ENCODE data around the gene ISLR. TPM values are rescaled to one million over a fixed set of nuclear protein-coding genes. Genes with fewer than 3 reads are reported as not detected.

ISLR gene
- total and polyA plus RNA-seq, 2 experiments from 2014 or later, result 27.8 to 36.4 TPM

GRCh38 chr15:74194572-74195559 lies 21.4 kb downstream of the ISLR start:
- no peak overlapping the region for H3K27ac ChIP-seq
- H2AFZ ChIP-seq, result no peak overlapping the region
- no peak overlapping the region for H3K4me3 ChIP-seq
- H3K4me1 ChIP-seq (ENCODE audit: insufficient read depth), result peaks cover 14% of the 10 kb centered on the region
- no peak for DNase-seq (ENCODE audit: low spot score)
- no peak for TF ChIP-seq EZH2phosphoT487 (IDR thresholded peaks at IDR 0.05; ENCODE audit: low read depth, severe bottlenecking, unreplicated experiment)
- TF ChIP-seq CTCF (IDR thresholded peaks at IDR 0.05; ENCODE audit: poor library complexity), result no peak
- TF ChIP-seq EZH2 (IDR thresholded peaks at IDR 0.05; ENCODE audit: borderline replicate concordance), result no peak
- no peaks in the 10 kb centered on the region for H3K9me2 ChIP-seq (replicated peaks; ENCODE audit: insufficient read depth)
- H3K27me3 ChIP-seq, result no peaks in the 10 kb centered on the region
- H3K36me3 ChIP-seq (replicated peaks; ENCODE audit: insufficient read depth, low read depth), result no peaks in the 10 kb centered on the region
- peaks cover 16% of the 10 kb centered on the region for H3K79me2 ChIP-seq
- WGBS (ENCODE audit: low lambda C conversion rate, missing lambda C conversion rate), result over 99% methylated on average over 13 of the region's 13 CpGs
- H4K20me1 ChIP-seq (ENCODE audit: insufficient read depth, poor library complexity, severe bottlenecking), result no peaks in the 10 kb centered on the region
- no peak overlapping the region for H3K4me2 ChIP-seq
- no peaks in the 10 kb centered on the region for H3K9me3 ChIP-seq (ENCODE audit: low read depth)

GRCh38 chr15:74196175-74196574 lies 22.7 kb downstream of the ISLR start:
- Histone ChIP-seq H3K36me3 (replicated peaks; ENCODE audit: insufficient read depth, low read depth) (no peaks in the 10 kb centered on the region), H3K4me3 (no peak overlapping the region), H4K20me1 (ENCODE audit: insufficient read depth, poor library complexity, severe bottlenecking) (no peaks in the 10 kb centered on the region), H3K27ac (no peak overlapping the region), H3K27me3 (no peaks in the 10 kb centered on the region), H3K9me3 (ENCODE audit: low read depth) (no peaks in the 10 kb centered on the region), H3K4me1 (ENCODE audit: insufficient read depth) (peaks cover 27% of the 10 kb centered on the region), H3K9me2 (replicated peaks; ENCODE audit: insufficient read depth) (no peaks in the 10 kb centered on the region), H2AFZ (no peak overlapping the region), H3K4me2 (peak overlapping the region; percentile 49), H3K79me2 (peaks cover 19% of the 10 kb centered on the region)
- no peak for TF ChIP-seq CTCF (IDR thresholded peaks at IDR 0.05; ENCODE audit: poor library complexity)
- peak; percentile 88 for DNase-seq (ENCODE audit: low spot score)
- 49% methylated on average over 7 of the region's 7 CpGs for WGBS (ENCODE audit: low lambda C conversion rate, missing lambda C conversion rate)

GRCh38 chr15:74197176-74197965 lies 23.9 kb downstream of the ISLR start:
- WGBS (ENCODE audit: low lambda C conversion rate, missing lambda C conversion rate), result 94% methylated on average over 9 of the region's 9 CpGs
- no peak overlapping the region for H2AFZ ChIP-seq
- H3K4me2 ChIP-seq, result no peak overlapping the region
- H3K9me2 ChIP-seq (replicated peaks; ENCODE audit: insufficient read depth), result no peaks in the 10 kb centered on the region
- H3K27ac ChIP-seq, result no peak overlapping the region
- peaks cover 27% of the 10 kb centered on the region for H3K79me2 ChIP-seq
- TF ChIP-seq EZH2 (IDR thresholded peaks at IDR 0.05; ENCODE audit: borderline replicate concordance), result no peak
- TF ChIP-seq CTCF (IDR thresholded peaks at IDR 0.05; ENCODE audit: poor library complexity), result no peak
- no peak for TF ChIP-seq EZH2phosphoT487 (IDR thresholded peaks at IDR 0.05; ENCODE audit: low read depth, severe bottlenecking, unreplicated experiment)
- peaks cover 39% of the 10 kb centered on the region for H3K4me1 ChIP-seq (ENCODE audit: insufficient read depth)
- no peaks in the 10 kb centered on the region for H4K20me1 ChIP-seq (ENCODE audit: insufficient read depth, poor library complexity, severe bottlenecking)
- H3K36me3 ChIP-seq (replicated peaks; ENCODE audit: insufficient read depth, low read depth), result no peaks in the 10 kb centered on the region
- H3K9me3 ChIP-seq (ENCODE audit: low read depth), result no peaks in the 10 kb centered on the region
- no peak overlapping the region for H3K4me3 ChIP-seq
- no peaks in the 10 kb centered on the region for H3K27me3 ChIP-seq
- DNase-seq (ENCODE audit: low spot score), result no peak
